ENCODE measurements around the gene ZBTB49.

- TF ChIP-seq CTCF (IDR thresholded peaks at IDR 0.05) (no peak), EP300 (IDR thresholded peaks at IDR 0.05) (no peak)
Observed at GRCh38 chr4:4308800-4309441, 18.9 kb downstream of the ZBTB49 start.

Measured in gastroesophageal sphincter (tissue), 3 donors.